NK-92 (cell line): ENCODE data around the gene MEP1B.
"Not testable (repeated sequence)": the region's sequence is repeated elsewhere in the genome, so short reads cannot be mapped to it uniquely, and the experiment has no call there.

Experiments used
- DNase-seq: peaks from one replicate; lab custom pipeline; 2025; ENCODE audit not compliant: unreplicated experiment; lab: John Stamatoyannopoulos, UW

MEP1B gene

DNA sequence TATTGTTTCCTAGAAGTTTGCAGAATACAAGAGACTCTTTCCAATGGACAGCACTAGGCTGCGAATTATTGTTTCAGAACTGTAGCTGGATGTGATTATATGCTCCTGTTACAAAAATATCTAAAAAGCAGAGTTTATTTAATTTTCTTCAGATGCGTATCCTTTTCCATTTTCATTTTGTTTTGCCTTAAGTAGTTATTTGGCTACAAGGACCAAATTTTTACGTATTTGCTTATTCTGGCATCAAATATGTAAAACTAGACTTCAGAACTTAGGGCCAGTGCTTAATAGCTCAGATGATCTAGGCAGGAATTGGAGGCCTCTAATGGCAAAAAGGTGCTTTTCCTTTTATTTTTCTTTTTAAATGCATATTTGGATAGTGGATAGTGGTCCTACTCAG is 18.7 kb downstream of the MEP1B start:
- DNase-seq = no peak

GRCh38 chr18:32209685-32210445 is 20.0 kb downstream of the MEP1B start:
- no peak for DNase-seq

DNA sequence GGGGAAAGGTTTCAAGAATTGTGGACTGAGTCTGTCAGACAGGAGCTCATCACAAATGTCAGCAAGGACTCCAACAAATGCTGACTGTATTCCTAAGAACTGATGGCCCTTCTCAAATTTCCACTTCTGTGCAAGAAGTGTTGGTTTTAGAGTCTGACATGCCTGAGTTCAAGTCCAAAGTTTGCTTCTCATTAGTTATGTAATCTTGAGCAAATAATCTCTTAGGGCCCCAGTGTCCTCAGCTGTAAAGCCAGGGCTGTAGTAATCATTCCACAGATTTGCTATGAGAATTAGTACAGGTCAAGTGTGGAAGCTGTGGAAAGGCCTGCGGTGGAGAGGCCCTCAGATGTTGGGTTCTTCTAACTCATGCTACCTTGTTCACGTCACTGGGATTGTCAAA is 23.9 kb downstream of the MEP1B start:
- DNase-seq = no peak

GRCh38 chr18:32216390-32216789 is 26.6 kb downstream of the MEP1B start:
- DNase-seq = no peak

DNA sequence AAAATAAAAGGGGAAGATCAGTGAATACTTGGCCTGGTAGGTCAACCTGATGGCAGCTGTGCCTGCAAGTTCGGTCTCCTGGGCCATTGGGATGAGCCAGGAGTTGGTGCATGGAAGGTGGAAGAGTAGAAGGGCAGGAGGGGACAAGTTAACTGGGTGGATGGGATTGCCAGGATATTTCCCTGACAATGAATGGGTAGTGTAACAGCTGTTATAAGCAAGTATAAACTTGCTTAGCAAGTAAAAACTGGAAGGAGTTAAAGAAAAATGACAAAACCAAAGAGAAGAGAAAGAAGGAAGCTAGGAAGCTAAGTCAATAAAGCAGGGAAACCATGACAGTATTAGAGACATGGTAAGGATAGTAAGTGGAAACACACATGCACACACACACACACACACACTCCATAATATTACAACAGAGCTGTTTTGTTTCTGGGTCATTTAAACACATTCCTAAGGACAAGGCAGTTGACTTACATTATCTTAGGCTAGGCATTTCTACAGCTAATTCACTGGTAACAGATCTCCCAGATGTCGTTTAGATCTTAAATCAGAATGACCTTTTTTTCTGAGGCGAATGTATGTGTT is 29.7 kb downstream of the MEP1B start:
- no peak for DNase-seq

DNA sequence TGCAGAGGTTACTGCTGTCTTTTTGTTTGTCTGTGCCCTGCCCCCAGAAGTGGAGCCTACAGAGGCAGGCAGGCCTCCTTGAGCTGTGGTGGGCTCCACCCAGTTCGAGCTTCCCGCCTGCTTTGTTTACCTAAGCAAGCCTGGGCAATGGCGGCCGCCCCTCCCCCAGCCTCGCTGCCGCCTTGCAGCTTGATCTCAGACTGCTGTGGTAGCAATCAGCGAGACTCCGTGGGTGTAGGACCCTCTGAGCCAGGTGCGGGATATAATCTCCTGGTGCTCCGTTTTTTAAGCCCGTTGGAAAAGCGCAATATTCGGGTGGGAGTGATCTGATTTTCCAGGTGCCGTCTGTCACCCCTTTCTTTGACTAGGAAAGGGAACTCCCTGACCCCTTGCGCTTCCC is 43.5 kb downstream of the MEP1B start:
- DNase-seq = not testable (repeated sequence)

DNA sequence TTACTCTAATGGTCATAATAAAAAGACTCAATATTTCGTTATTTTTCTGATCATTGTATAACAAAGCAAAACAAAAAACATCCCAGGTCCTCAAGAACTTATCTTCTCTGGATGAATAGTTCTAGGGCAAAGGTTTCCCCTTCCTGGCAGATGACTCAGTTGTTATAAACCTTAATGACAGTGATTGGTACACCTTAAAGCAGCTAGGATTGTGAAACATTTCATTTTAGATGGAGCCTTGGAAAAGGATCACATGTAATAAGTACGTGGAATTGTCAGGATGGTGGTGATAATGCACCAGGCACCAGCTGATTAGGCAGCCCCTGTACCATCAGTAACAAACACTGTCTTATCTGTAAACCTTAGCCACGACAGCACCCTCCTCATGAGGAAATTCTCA is 47.2 kb downstream of the MEP1B start:
- no peak for DNase-seq

GRCh38 chr18:32238635-32239268 is 48.9 kb downstream of the MEP1B start:
- DNase-seq = no peak

DNA sequence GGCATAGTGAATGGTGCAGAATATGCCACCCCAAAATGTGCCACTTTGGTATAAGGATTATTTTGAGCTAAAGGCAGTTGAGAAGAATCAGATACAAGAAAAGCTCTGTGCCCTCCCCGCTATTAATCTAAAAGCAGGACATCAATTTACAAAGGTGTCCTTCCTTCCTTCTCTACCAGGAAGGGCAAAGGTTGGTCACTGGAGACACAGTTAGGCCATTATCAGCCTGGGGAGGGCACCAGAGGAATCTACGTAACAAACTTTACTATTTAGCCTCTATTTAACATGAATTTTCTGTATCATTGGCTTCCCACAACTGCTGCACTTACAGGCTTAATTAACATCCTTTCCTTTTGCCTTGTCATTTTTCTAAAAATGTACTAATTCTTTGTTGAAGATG is 52.6 kb downstream of the MEP1B start:
- no peak for DNase-seq

- no peak for DNase-seq
These were observed 53.5 kb downstream of the MEP1B start for GRCh38 chr18:32243358-32243757.

DNA sequence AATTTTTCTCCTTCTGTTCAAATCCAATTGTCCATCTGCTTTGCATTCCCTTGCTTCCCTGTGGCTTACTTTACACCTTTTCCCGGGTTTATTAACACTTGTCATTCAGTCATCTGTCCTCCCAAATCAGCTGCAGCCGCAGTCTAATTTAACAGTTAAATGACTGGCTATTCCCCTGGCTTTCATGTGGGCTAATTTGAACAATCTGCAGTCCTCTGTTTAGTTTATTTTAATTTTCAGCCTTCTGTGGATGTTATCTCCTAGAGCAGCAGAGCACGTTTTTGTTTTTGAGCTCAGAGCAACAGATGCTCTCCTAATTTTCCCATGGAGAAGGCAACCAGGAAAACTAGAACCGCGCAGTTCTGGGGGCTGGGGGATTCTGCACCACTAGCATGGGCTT is 55.0 kb downstream of the MEP1B start:
- no peak for DNase-seq

- DNase-seq = no peak
These were observed 59.5 kb downstream of the MEP1B start for GRCh38 chr18:32249147-32249929.

DNA sequence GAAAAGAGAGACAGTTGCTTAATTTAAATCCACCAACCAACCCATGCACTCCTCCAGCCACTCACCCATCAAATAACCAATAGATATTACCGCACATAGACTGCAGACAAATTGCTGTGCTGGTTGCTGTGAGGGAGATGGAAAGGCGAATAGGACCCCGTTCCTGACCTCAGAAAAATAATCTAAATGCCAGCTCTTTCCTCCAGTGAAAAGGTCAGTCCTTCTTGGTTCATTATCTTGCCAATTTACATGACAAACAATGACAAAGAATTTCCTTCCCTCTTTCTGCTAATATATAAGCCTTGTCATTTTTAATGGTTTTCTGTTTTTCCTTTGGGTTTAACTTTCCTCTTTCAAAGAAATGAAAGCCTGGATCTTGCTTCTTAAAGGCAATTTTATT is 61.6 kb downstream of the MEP1B start:
- DNase-seq = no peak

- no peak for DNase-seq
These were observed 62.5 kb downstream of the MEP1B start for GRCh38 chr18:32252141-32252860.

DNA sequence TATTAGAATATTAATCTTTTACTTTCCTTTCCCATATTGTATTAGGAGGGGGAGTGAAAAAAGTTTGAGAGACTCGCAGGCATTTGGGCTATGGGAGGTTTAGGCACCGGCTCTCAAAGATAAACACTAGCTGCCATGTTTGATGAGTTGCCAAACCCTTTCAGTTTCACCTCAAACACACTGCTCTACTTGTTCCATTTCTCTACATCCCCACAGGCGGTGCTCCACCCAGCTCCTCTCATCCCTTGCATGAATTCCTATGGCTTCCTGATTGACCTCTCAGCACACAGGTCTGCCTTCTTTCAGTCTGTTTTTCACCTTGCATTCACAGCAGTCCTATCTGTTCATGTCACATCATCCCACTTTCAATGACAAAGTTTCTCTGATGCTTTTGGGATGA is 65.7 kb downstream of the MEP1B start:
- DNase-seq = no peak

DNA sequence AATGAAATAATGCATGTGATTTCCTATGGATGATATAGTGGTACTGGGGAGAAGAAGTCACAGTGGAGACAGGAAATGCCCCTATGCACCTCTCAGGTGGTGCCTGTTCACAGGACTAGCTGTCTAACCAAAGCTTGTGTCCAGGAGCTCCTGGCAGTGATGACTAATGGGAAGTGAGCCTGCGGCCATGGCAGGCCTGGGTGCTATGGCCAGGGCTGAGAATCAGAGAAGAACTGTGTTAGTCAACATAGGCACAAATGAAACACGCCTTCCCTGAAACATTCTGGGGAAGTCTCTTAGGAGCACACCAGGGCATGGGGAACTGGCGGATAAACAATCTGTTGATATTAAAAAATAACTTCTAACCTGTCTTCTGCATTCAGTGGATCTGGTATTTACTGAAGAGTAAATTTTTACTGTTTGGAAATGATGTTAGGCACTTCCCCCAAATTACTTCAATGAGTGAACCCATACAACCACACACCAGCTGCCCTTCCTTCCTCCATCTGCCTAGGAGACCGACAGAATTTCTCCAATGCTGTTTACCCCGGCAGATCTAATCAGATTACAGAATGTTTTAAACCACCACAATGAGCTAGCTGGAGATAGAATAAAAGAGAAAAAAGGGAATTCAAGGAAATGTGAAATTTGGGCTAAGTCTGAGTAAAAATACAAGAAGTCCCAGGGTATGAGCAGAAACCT is 67.4 kb downstream of the MEP1B start:
- DNase-seq = no peak

DNA sequence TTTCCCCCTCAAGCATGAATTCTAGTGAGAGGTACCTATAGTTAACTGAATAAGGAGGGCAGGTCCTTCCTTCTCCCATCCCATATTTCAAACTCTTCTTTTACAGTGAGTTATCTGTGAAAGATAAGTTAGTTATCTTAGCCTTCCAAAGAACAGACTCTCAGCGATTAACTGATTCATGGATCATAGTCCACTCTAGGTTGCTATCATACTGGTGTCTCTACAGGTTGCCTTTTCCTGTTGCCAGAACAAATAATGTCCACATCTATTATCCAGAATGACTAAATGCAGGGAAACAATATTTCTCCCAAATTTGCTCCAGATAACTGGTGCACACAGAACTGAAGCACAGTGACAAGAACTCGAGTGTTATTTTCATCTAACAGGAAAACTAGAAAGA is 68.3 kb downstream of the MEP1B start:
- no peak for DNase-seq

- no peak for DNase-seq
These were observed 68.8 kb downstream of the MEP1B start for GRCh38 chr18:32258558-32259204.

GRCh38 chr18:32259553-32259952 is 69.7 kb downstream of the MEP1B start:
- DNase-seq = no peak

GRCh38 chr18:32261003-32261402 is 71.2 kb downstream of the MEP1B start:
- no peak for DNase-seq
